AG04450 (cell line): ENCODE results near the gene RASGRP4. TPM values are rescaled to one million over a fixed set of nuclear protein-coding genes. Genes with fewer than 3 reads are reported as not detected.
A peak's percentile ranks its signal among the peaks of the same experiment; 100 is the strongest.

Experiments used
- CTCF ChIA-PET: fragments of 300-600, 350-600 bp; formaldehyde crosslinking; extraction: SDS; loops from one replicate; lab custom pipeline; 2022; ENCODE audit warnings: antibody characterized with exemption, inconsistent platforms; lab: Charles Lee
- POLR2A ChIA-PET: fragments of 350-600 bp; formaldehyde crosslinking; extraction: SDS; loops from one replicate; lab custom pipeline; 2021; ENCODE audit warnings: antibody characterized with exemption, inconsistent platforms; lab: Yijun Ruan, JAX
- DNase-seq: peaks from one replicate; pipeline ENCODE4 v3.0.0-alpha.2; 2011; ENCODE audit warnings: low read depth, low spot score
- H3K27ac ChIP-seq: one replicate; pipeline ENCODE4 v1.5.1; 2012; ENCODE audit warnings: low read depth, low read length, control low read depth
- H3K27me3 ChIP-seq: one replicate; pipeline ENCODE4 v1.6.0; 2012; ENCODE audit warnings: low read length; ENCODE audit not compliant: control insufficient read depth, insufficient read depth
- H3K4me3 ChIP-seq: 2 replicates; pipeline ENCODE4 v1.5.1; 2011; ENCODE audit warnings: mild to moderate bottlenecking, low read depth, low read length, control low read depth
- H3K9me3 ChIP-seq: 2 replicates; pipeline ENCODE4 v1.5.1; 2012; ENCODE audit warnings: low read length; ENCODE audit not compliant: control insufficient read depth, insufficient read depth
- CTCF ChIP-seq: IDR thresholded peaks from 2 replicates; pipeline ENCODE4 v1.5.1; 2011; ENCODE audit warnings: low read depth, low read length, control low read depth, inconsistent platforms
- polyA plus RNA-seq: library from polyadenylated mRNA; depleted of rRNA; stranded (reverse); fragments of >200 nt; gene quantifications from 2 replicates; pipeline ENCODE4 v1.2.3, GENCODE V29; 2011; rRNA removed

The RASGRP4 gene
- polyA plus RNA-seq, 1 experiment = not detected

GRCh38 chr19:38360839-38361631, 65.0 kb downstream of the RASGRP4 start:
- Histone ChIP-seq H3K27me3 (peaks cover 35% of the 10 kb centered on the region), H3K4me3 (peak overlapping the region; percentile 69), H3K27ac (no peak overlapping the region), H3K9me3 (no peaks in the 10 kb centered on the region; the same call in 1 of the 2 replicates)
- TF ChIP-seq CTCF = no peak
- CTCF ChIA-PET = interaction anchor here (1.0 kb wide), 1 partner anchor 42 kb away, joined by 4 read pairs; the partner anchor contains the start of gene FAM98C
- no peak for DNase-seq
- POLR2A ChIA-PET = interaction anchor here (1.2 kb wide), 1 partner anchor 13 kb away, joined by 5 read pairs; the partner anchor contains the start of gene PSMD8

- ChIA-PET CTCF (interaction anchor here (1.0 kb wide), 1 partner anchor 42 kb away, joined by 4 read pairs; the partner anchor contains the start of gene FAM98C), POLR2A (no interaction called here)
- no peak for DNase-seq
- Histone ChIP-seq H3K27ac (no peak overlapping the region), H3K4me3 (no peak overlapping the region), H3K9me3 (no peaks in the 10 kb centered on the region; the same call in 1 of the 2 replicates), H3K27me3 (peaks cover 36% of the 10 kb centered on the region)
- no peak for TF ChIP-seq CTCF
Measured at GRCh38 chr19:38360351-38360750, 65.7 kb downstream of the RASGRP4 start.

- Histone ChIP-seq H3K9me3 (no peaks in the 10 kb centered on the region; the same call in 1 of the 2 replicates), H3K27ac (no peak overlapping the region), H3K4me3 (no peak overlapping the region), H3K27me3 (peaks cover 35% of the 10 kb centered on the region)
- no peak for TF ChIP-seq CTCF
- DNase-seq = no peak
- CTCF ChIA-PET = no interaction called here
- POLR2A ChIA-PET = no interaction called here
Measured at GRCh38 chr19:38359242-38360021, 66.6 kb downstream of the RASGRP4 start.

Other genes starting within 250 kb of the RASGRP4 start
- gene DPF1, start 202.0 kb downstream of the RASGRP4 start, polyA plus RNA-seq = 1.4 and 1.6 TPM in 2 replicates
- gene PPP1R14A, start 169.8 kb downstream of the RASGRP4 start, polyA plus RNA-seq = 0.62 and 1.0 TPM in 2 replicates
- gene SPINT2, start 161.6 kb downstream of the RASGRP4 start, polyA plus RNA-seq = 1.3 and 1.8 TPM in 2 replicates
- 0.38 TPM in 1 of 2 replicates, not detected in the other for gene C19orf33, start 122.0 kb downstream of the RASGRP4 start, polyA plus RNA-seq
- 44.9 and 67.1 TPM in 2 replicates for gene YIF1B, start 110.3 kb downstream of the RASGRP4 start, polyA plus RNA-seq
- gene KCNK6, start 106.4 kb downstream of the RASGRP4 start, polyA plus RNA-seq = 2.6 and 2.8 TPM in 2 replicates
- 0.10 and 0.30 TPM in 2 replicates for gene CATSPERG, start 90.4 kb downstream of the RASGRP4 start, polyA plus RNA-seq
- 287 and 328 TPM in 2 replicates for gene PSMD8, start 51.6 kb downstream of the RASGRP4 start, polyA plus RNA-seq
- 0.15 and 0.27 TPM in 2 replicates for gene GGN, start 38.2 kb downstream of the RASGRP4 start, polyA plus RNA-seq
- 2.5 and 3.6 TPM in 2 replicates for gene SPRED3, start 37.5 kb downstream of the RASGRP4 start, polyA plus RNA-seq
- 5.0 and 7.9 TPM in 2 replicates for gene FAM98C, start 23.1 kb downstream of the RASGRP4 start, polyA plus RNA-seq
- not detected in 2 replicates for gene RYR1, start 7.5 kb upstream of the RASGRP4 start, polyA plus RNA-seq
- gene MAP4K1, start 191.7 kb upstream of the RASGRP4 start, polyA plus RNA-seq = 0.09 and 0.31 TPM in 2 replicates
- gene EIF3K, start 193.0 kb upstream of the RASGRP4 start, polyA plus RNA-seq = 168 and 250 TPM in 2 replicates
- 300 and 359 TPM in 2 replicates for gene ACTN4, start 221.4 kb upstream of the RASGRP4 start, polyA plus RNA-seq